ENCODE results near the gene RCC1.
"Not testable (repeated sequence)": the region's sequence is repeated elsewhere in the genome, so short reads cannot be mapped to it uniquely, and the experiment has no call there.

The RCC1 gene

DNA sequence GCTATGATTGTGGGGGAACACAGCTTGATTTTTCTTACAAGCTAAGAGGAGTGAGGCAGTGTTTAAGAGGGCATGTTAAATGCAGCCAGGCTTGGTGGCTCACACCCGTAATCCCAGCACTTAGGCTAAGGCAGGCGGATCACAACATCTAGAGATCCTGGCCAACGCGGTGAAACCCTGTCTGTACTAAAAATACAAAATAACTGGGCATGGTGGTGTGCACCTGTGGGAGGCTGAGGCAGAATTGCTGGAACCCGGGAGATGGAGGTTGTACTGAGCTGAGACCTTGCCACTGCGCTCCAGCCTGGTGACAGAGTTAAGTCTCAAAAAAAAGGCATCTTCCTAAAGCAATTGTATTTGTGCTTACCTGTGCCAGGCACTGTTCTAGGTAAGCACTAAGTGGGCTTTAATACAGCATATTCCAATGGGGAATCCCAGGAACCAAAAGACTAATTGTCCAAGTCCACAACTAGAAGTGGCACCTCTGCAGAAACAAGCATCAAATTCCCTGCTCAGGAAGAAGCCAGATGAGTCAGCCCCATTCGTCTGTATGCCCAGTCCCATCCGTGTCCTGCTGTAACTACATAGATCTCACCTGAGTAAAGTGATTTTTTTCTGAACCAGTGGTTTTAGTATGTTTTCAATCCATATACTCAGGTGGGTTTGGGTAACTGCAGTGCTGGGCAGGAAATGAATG, 4.6 kb downstream of the RCC1 start:
- 86 to 90% methylated on average over 8 of the region's 8 CpGs for WGBS, 2 experiments
- Histone ChIP-seq H3K36me3 (ENCODE audit: control insufficient read depth, insufficient read depth, low read length) (peaks cover 40% of the 10 kb centered on the region), H3K4me1 (ENCODE audit: control insufficient read depth, insufficient read depth, low read length) (peaks cover 17% of the 10 kb centered on the region), H3K4me3 (ENCODE audit: insufficient read depth, low read depth, low read length) (no peak overlapping the region), H3K27ac (ENCODE audit: insufficient read depth, low read depth, low read length, poor library complexity, severe bottlenecking) (peak overlapping the region; percentile 27), H3K9me3 (ENCODE audit: control insufficient read depth, low read length) (no peaks in the 10 kb centered on the region), H3K27me3 (ENCODE audit: control insufficient read depth, insufficient read depth, low read length, poor library complexity, severe bottlenecking) (no peaks in the 10 kb centered on the region)

GRCh38 chr1:28510970-28511440, 5.2 kb downstream of the RCC1 start:
- Histone ChIP-seq H3K36me3 (ENCODE audit: control insufficient read depth, insufficient read depth, low read length) (peaks cover 40% of the 10 kb centered on the region), H3K4me3 (ENCODE audit: insufficient read depth, low read depth, low read length) (no peak overlapping the region), H3K4me1 (ENCODE audit: control insufficient read depth, insufficient read depth, low read length) (peaks cover 17% of the 10 kb centered on the region), H3K27ac (ENCODE audit: insufficient read depth, low read depth, low read length, poor library complexity, severe bottlenecking) (no peak overlapping the region), H3K9me3 (ENCODE audit: control insufficient read depth, low read length) (no peaks in the 10 kb centered on the region), H3K27me3 (ENCODE audit: control insufficient read depth, insufficient read depth, low read length, poor library complexity, severe bottlenecking) (no peaks in the 10 kb centered on the region)
- 90 to 98% methylated on average over 2 of the region's 2 CpGs for WGBS, 2 experiments

DNA sequence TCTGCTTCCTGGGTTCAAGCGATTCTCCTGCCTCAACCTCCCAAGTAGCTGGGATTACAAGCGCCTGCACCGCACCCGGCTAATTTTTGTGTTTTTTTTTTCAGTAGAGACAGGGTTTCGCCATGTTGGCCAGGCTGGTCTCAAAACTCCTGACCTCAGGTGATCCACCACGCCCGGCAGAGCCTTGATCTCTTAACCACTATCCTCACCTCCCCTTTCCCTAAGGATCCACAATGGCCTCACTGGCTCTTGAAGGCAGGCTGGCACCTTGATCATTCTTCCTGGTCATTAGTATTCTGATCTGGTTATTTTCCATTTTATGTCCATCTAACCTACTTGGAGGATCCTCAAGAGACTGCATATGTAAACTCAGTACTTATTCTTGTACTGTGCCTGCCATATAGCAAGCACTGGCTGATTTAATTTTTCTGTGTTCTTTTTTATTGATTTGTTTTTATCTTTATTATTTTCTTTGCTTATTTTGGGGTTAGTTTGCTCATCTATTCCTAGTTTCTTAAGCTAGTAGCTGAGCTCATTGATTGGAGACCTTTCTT, 6.3 kb downstream of the RCC1 start:
- H3K4me3 ChIP-seq (ENCODE audit: insufficient read depth, low read depth, low read length), result no peak overlapping the region
- peaks cover 17% of the 10 kb centered on the region for H3K4me1 ChIP-seq (ENCODE audit: control insufficient read depth, insufficient read depth, low read length)
- WGBS, 2 experiments, result 90 to 92% methylated on average over 7 of the region's 7 CpGs
- H3K27me3 ChIP-seq (ENCODE audit: control insufficient read depth, insufficient read depth, low read length, poor library complexity, severe bottlenecking), result no peaks in the 10 kb centered on the region
- peaks cover 40% of the 10 kb centered on the region for H3K36me3 ChIP-seq (ENCODE audit: control insufficient read depth, insufficient read depth, low read length)
- H3K9me3 ChIP-seq (ENCODE audit: control insufficient read depth, low read length), result no peaks in the 10 kb centered on the region
- no peak overlapping the region for H3K27ac ChIP-seq (ENCODE audit: insufficient read depth, low read depth, low read length, poor library complexity, severe bottlenecking)

- 88 to 93% methylated on average over 12 to 13 of the region's 13 CpGs for WGBS, 2 experiments
- not testable (repeated sequence) for H3K27ac ChIP-seq (ENCODE audit: insufficient read depth, low read depth, low read length, poor library complexity, severe bottlenecking); H3K27me3 ChIP-seq (ENCODE audit: control insufficient read depth, insufficient read depth, low read length, poor library complexity, severe bottlenecking); H3K4me3 ChIP-seq (ENCODE audit: insufficient read depth, low read depth, low read length); H3K9me3 ChIP-seq (ENCODE audit: control insufficient read depth, low read length)
- Histone ChIP-seq H3K36me3 (ENCODE audit: control insufficient read depth, insufficient read depth, low read length) (peaks cover 27% of the 10 kb centered on the region), H3K4me1 (ENCODE audit: control insufficient read depth, insufficient read depth, low read length) (peaks cover 10% of the 10 kb centered on the region)
Observed at GRCh38 chr1:28514445-28514933, 8.6 kb downstream of the RCC1 start.

GRCh38 chr1:28516518-28516956, 10.7 kb downstream of the RCC1 start:
- H3K4me1 ChIP-seq (ENCODE audit: control insufficient read depth, insufficient read depth, low read length), result peaks cover 15% of the 10 kb centered on the region
- WGBS, 2 experiments, result 91 to 94% methylated on average over 1 of the region's 1 CpG
- peaks cover 12% of the 10 kb centered on the region for H3K36me3 ChIP-seq (ENCODE audit: control insufficient read depth, insufficient read depth, low read length)
- H3K9me3 ChIP-seq (ENCODE audit: control insufficient read depth, low read length), result no peaks in the 10 kb centered on the region
- no peak overlapping the region for H3K4me3 ChIP-seq (ENCODE audit: insufficient read depth, low read depth, low read length)
- no peaks in the 10 kb centered on the region for H3K27me3 ChIP-seq (ENCODE audit: control insufficient read depth, insufficient read depth, low read length, poor library complexity, severe bottlenecking)
- no peak overlapping the region for H3K27ac ChIP-seq (ENCODE audit: insufficient read depth, low read depth, low read length, poor library complexity, severe bottlenecking)

DNA sequence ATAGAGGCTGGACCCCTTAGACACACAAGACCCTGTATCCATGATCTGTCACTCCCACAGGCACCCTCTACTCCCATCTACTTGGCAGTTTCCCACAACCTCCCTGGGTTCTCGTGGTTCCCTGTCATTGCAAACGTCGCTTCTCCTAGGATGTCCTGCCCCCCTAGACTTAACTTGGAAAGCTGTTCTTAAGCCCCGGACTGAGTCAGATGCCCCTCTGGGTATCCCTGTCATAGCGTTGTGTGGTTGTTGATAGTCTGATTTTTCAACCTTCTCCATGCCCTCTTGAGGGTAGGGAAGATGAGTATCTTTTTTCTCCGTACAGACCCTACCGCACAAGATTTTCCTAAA, 11.8 kb downstream of the RCC1 start:
- peaks cover 11% of the 10 kb centered on the region for H3K36me3 ChIP-seq (ENCODE audit: control insufficient read depth, insufficient read depth, low read length)
- H3K27ac ChIP-seq (ENCODE audit: insufficient read depth, low read depth, low read length, poor library complexity, severe bottlenecking), result no peak overlapping the region
- peak overlapping the region; percentile 80 for H3K4me3 ChIP-seq (ENCODE audit: insufficient read depth, low read depth, low read length)
- no peaks in the 10 kb centered on the region for H3K9me3 ChIP-seq (ENCODE audit: control insufficient read depth, low read length)
- 41 to 42% methylated on average over 7 of the region's 7 CpGs for WGBS, 2 experiments
- no peaks in the 10 kb centered on the region for H3K27me3 ChIP-seq (ENCODE audit: control insufficient read depth, insufficient read depth, low read length, poor library complexity, severe bottlenecking)
- H3K4me1 ChIP-seq (ENCODE audit: control insufficient read depth, insufficient read depth, low read length), result peaks cover 15% of the 10 kb centered on the region

- Histone ChIP-seq H3K4me1 (ENCODE audit: control insufficient read depth, insufficient read depth, low read length) (peaks cover 15% of the 10 kb centered on the region), H3K27ac (ENCODE audit: insufficient read depth, low read depth, low read length, poor library complexity, severe bottlenecking) (peak overlapping the region; percentile 95), H3K27me3 (ENCODE audit: control insufficient read depth, insufficient read depth, low read length, poor library complexity, severe bottlenecking) (no peaks in the 10 kb centered on the region), H3K36me3 (ENCODE audit: control insufficient read depth, insufficient read depth, low read length) (peaks cover 6% of the 10 kb centered on the region), H3K4me3 (ENCODE audit: insufficient read depth, low read depth, low read length) (peak overlapping the region; percentile 80), H3K9me3 (ENCODE audit: control insufficient read depth, low read length) (no peaks in the 10 kb centered on the region)
- 1% methylated on average over 92 of the region's 92 CpGs for WGBS, 2 experiments
Observed at GRCh38 chr1:28518000-28518744, 12.3 kb downstream of the RCC1 start.

GRCh38 chr1:28518745-28519341, 13.0 kb downstream of the RCC1 start:
- Histone ChIP-seq H3K4me1 (ENCODE audit: control insufficient read depth, insufficient read depth, low read length) (peaks cover 15% of the 10 kb centered on the region), H3K9me3 (ENCODE audit: control insufficient read depth, low read length) (no peaks in the 10 kb centered on the region), H3K27ac (ENCODE audit: insufficient read depth, low read depth, low read length, poor library complexity, severe bottlenecking) (peak overlapping the region; percentile 33), H3K27me3 (ENCODE audit: control insufficient read depth, insufficient read depth, low read length, poor library complexity, severe bottlenecking) (no peaks in the 10 kb centered on the region), H3K36me3 (ENCODE audit: control insufficient read depth, insufficient read depth, low read length) (no peaks in the 10 kb centered on the region), H3K4me3 (ENCODE audit: insufficient read depth, low read depth, low read length) (peak overlapping the region; percentile 80)
- WGBS, 2 experiments, result 10 to 12% methylated on average over 21 of the region's 21 CpGs

GRCh38 chr1:28519946-28520725, 14.3 kb downstream of the RCC1 start:
- H3K27me3 ChIP-seq (ENCODE audit: control insufficient read depth, insufficient read depth, low read length, poor library complexity, severe bottlenecking), result no peaks in the 10 kb centered on the region
- peak overlapping the region; percentile 1 for H3K4me3 ChIP-seq (ENCODE audit: insufficient read depth, low read depth, low read length)
- no peaks in the 10 kb centered on the region for H3K36me3 ChIP-seq (ENCODE audit: control insufficient read depth, insufficient read depth, low read length)
- peaks cover 15% of the 10 kb centered on the region for H3K4me1 ChIP-seq (ENCODE audit: control insufficient read depth, insufficient read depth, low read length)
- H3K9me3 ChIP-seq (ENCODE audit: control insufficient read depth, low read length), result no peaks in the 10 kb centered on the region
- peak overlapping the region; percentile 26 for H3K27ac ChIP-seq (ENCODE audit: insufficient read depth, low read depth, low read length, poor library complexity, severe bottlenecking)
- WGBS, 2 experiments, result 92 to 94% methylated on average over 10 of the region's 10 CpGs

Measured in ectodermal cell (in vitro differentiated cells).